SK-N-SH treated with all-trans-retinoic acid at 6 μM for 48 hours (cell line): Measurements from ENCODE around the gene SLC25A22.

Experiments
- ATAC-seq: fragments of 200-7000 bp; cut with Tn5 transposase; 3 replicates; pipeline ENCODE4 v1.9.1; 2020; ENCODE audit warnings: mild to moderate bottlenecking, moderate library complexity
- BACH2 ChIP-seq: fragments of 250-450 bp; sonication (Bioruptor Pico); IDR thresholded peaks from 2 replicates; pipeline ENCODE4 v1.9.0; 2021; ENCODE audit warnings: mild to moderate bottlenecking, borderline replicate concordance
- CSDC2 ChIP-seq: fragments of 250-450 bp; sonication (Bioruptor Pico); IDR thresholded peaks from 2 replicates; pipeline ENCODE4 v1.5.0; 2020; ENCODE audit warnings: mild to moderate bottlenecking, moderate library complexity
- ESRRG ChIP-seq: fragments of 250-450 bp; sonication (Bioruptor Pico); IDR thresholded peaks from 2 replicates; pipeline ENCODE4 v1.6.1; 2021; ENCODE audit warnings: mild to moderate bottlenecking
- GLIS3 ChIP-seq: fragments of 250-450 bp; sonication (Bioruptor Pico); IDR thresholded peaks from 2 replicates; pipeline ENCODE4 v1.5.0; 2020; ENCODE audit warnings: mild to moderate bottlenecking, moderate library complexity
- ISL1 ChIP-seq: fragments of 250-450 bp; sonication (Bioruptor Pico); IDR thresholded peaks from 2 replicates; pipeline ENCODE4 v2.1.2; 2022; ENCODE audit warnings: mild to moderate bottlenecking, moderate library complexity
- OSR1 ChIP-seq: fragments of 250-450 bp; sonication (Bioruptor Pico); IDR thresholded peaks from 2 replicates; pipeline ENCODE4 v1.8.0; 2022; ENCODE audit warnings: moderate library complexity, mild to moderate bottlenecking, inconsistent platforms
- PPARA ChIP-seq: fragments of 250-450 bp; sonication (Bioruptor Pico); IDR thresholded peaks from 2 replicates; pipeline ENCODE4 v1.5.0; 2020; ENCODE audit warnings: mild to moderate bottlenecking, borderline replicate concordance
- RARB ChIP-seq: fragments of 250-450 bp; sonication (Bioruptor Pico); IDR thresholded peaks from 2 replicates; pipeline ENCODE4 v1.8.0; 2021; ENCODE audit warnings: mild to moderate bottlenecking, moderate library complexity
- SNAI2 ChIP-seq: fragments of 250-450 bp; sonication (Bioruptor Pico); IDR thresholded peaks from 2 replicates; pipeline ENCODE4 v1.5.0; 2020; ENCODE audit warnings: mild to moderate bottlenecking, moderate library complexity
- TCF4 ChIP-seq: fragments of 250-450 bp; sonication (Bioruptor Pico); IDR thresholded peaks from 2 replicates; pipeline ENCODE4 v1.8.0; 2021; ENCODE audit warnings: mild to moderate bottlenecking, moderate library complexity, borderline replicate concordance
- TOX ChIP-seq: fragments of 250-450 bp; sonication (Bioruptor Pico); IDR thresholded peaks from 2 replicates; pipeline ENCODE4 v1.8.0; 2021; ENCODE audit warnings: mild to moderate bottlenecking, moderate library complexity, borderline replicate concordance
- ZC3H10 ChIP-seq: fragments of 250-450 bp; sonication (Bioruptor Pico); IDR thresholded peaks from 2 replicates; pipeline ENCODE4 v1.5.1; 2021; ENCODE audit warnings: mild to moderate bottlenecking, moderate library complexity
- ZFP3 ChIP-seq: fragments of 250-450 bp; sonication (Bioruptor Pico); IDR thresholded peaks from 2 replicates; pipeline ENCODE4 v1.5.0; 2020; ENCODE audit warnings: mild to moderate bottlenecking, moderate library complexity
- ZNF565 ChIP-seq: fragments of 450-650 bp; formaldehyde crosslinking; conservative IDR thresholded peaks from 2 replicates; pipeline ENCODE4 v1.5.0; 2020; ENCODE audit warnings: low read depth, mild to moderate bottlenecking, moderate library complexity
- ZNF70 ChIP-seq: fragments of 450-650 bp; formaldehyde crosslinking; IDR thresholded peaks from 2 replicates; pipeline ENCODE4 v1.5.0; 2020; ENCODE audit warnings: mild to moderate bottlenecking, moderate library complexity
- ZNF8 ChIP-seq: fragments of 450-650 bp; formaldehyde crosslinking; IDR thresholded peaks from 2 replicates; pipeline ENCODE4 v1.5.0; 2020; ENCODE audit warnings: mild to moderate bottlenecking, moderate library complexity
- TF ChIP-seq, protein P1 (sequence below): fragments of 250-450 bp; sonication (Bioruptor Pico); IDR thresholded peaks from 2 replicates; pipeline ENCODE4 v1.5.0; 2020; ENCODE audit warnings: mild to moderate bottlenecking, moderate library complexity
- TF ChIP-seq, protein P2 (sequence below): fragments of 250-450 bp; sonication (Bioruptor Pico); IDR thresholded peaks from 2 replicates; pipeline ENCODE4 v1.5.1; 2021; ENCODE audit warnings: mild to moderate bottlenecking, moderate library complexity
- TF ChIP-seq, protein P3 (sequence below): fragments of 250-450 bp; sonication (Bioruptor Pico); IDR thresholded peaks from 2 replicates; pipeline ENCODE4 v1.5.1; 2020; ENCODE audit warnings: low read depth, mild to moderate bottlenecking, moderate library complexity
- TF ChIP-seq, protein P4 (sequence below): fragments of 250-450 bp; sonication (Bioruptor Pico); IDR thresholded peaks from 2 replicates; pipeline ENCODE4 v1.8.0; 2021; ENCODE audit warnings: low read depth, mild to moderate bottlenecking, moderate library complexity, borderline replicate concordance
- TF ChIP-seq, protein P5 (sequence below): fragments of 250-450 bp; sonication (Bioruptor Pico); IDR thresholded peaks from 2 replicates; pipeline ENCODE4 v1.8.0; 2020; ENCODE audit warnings: mild to moderate bottlenecking, moderate library complexity, borderline replicate concordance

SLC25A22 gene

DNA sequence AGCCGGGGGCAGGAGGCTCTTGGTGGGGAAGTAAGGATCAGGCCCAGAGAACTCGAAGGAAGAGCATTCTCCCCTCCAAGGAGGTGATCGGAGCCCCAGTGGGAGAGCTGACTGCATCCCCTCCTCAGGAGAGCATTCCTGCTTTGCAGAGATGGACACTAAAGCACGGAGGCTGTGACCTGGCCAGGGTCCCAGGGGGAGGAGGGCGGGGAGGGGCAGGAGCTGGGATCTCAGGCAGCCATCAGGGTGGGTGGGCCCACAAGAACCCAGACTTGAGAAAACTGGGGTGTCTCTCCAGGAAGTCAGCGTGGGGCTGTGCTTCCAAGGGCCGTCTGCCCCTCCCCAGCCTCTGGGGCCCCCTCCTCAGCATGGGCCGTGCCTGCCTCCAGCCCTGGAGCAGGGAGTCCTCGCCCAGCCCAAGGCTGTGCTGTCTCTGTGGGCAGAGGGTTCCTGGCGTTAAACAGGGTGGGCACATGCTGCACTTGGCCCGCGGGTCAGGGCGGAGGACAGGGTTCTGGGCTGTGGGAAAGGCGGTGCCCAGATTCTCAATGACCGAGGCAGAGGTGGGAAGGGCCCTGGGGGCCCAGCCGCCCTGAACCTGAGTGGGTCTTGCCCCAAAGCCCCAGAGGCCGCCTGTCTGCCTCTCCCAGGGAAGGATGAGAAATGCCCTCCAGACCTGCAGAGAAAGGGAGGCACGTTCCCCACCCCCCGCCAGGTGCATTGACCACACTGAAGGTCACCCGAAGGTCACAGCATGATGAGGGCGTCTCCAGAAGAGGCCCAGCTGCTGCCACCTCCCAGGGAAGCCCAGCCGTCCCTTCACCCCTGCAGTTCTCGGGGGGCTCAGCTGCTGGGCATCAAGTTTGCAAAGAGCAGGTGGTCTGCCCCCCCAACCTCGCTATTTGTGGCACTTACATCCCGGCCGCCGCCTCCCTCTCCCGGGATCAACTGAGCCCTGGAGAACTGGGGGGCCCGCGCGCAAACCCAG lies 8.8 kb downstream of the SLC25A22 start:
- TF ChIP-seq GLIS3 (CRISPR knock-in tag) (no peak), SNAI2 (CRISPR knock-in tag) (no peak), ESRRG (CRISPR knock-in tag) (0 out of 2 replicates have a peak, but pooled peaks have one; percentile 55), TOX (CRISPR knock-in tag) (no peak), ZC3H10 (CRISPR knock-in tag) (no peak)

DNA sequence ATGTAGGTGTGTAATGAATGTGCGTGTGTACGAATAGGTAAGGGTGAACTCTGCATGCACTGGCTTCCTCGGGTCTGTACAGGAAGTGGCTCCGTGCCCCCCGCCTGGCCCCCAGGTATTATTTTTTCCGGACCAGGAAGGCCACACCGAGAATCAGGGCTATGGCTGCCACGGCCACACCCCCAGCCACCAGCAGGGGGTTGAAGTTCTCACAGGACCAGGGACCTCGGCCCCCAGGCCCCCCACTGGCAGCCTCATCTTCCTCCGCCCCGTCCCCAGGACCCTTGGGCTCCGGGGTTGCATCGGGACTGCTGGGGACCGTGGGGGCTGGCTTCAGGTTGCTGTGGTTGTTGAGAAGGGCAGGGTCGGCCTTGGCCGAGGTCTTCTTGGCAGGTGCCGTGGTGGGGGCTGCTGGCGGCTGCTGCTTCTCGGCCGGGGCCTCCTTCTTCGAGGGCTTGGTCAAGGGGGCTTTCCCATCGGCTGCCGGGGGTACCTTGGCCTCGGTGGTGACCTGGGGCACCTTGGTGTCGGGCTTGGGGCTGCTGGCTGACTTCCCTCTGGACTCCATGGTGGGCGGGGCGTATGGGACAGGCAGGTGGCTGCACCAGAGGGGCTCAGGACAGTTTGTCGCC lies 10.0 kb downstream of the SLC25A22 start:
- no peak for ATAC-seq
- TF ChIP-seq, protein P1, sequence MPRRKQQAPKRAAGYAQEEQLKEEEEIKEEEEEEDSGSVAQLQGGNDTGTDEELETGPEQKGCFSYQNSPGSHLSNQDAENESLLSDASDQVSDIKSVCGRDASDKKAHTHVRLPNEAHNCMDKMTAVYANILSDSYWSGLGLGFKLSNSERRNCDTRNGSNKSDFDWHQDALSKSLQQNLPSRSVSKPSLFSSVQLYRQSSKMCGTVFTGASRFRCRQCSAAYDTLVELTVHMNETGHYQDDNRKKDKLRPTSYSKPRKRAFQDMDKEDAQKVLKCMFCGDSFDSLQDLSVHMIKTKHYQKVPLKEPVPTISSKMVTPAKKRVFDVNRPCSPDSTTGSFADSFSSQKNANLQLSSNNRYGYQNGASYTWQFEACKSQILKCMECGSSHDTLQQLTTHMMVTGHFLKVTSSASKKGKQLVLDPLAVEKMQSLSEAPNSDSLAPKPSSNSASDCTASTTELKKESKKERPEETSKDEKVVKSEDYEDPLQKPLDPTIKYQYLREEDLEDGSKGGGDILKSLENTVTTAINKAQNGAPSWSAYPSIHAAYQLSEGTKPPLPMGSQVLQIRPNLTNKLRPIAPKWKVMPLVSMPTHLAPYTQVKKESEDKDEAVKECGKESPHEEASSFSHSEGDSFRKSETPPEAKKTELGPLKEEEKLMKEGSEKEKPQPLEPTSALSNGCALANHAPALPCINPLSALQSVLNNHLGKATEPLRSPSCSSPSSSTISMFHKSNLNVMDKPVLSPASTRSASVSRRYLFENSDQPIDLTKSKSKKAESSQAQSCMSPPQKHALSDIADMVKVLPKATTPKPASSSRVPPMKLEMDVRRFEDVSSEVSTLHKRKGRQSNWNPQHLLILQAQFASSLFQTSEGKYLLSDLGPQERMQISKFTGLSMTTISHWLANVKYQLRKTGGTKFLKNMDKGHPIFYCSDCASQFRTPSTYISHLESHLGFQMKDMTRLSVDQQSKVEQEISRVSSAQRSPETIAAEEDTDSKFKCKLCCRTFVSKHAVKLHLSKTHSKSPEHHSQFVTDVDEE (CRISPR knock-in tag): no peak
- TF ChIP-seq ISL1 (CRISPR knock-in tag) (no peak), TCF4 (CRISPR knock-in tag) (no peak), ESRRG (CRISPR knock-in tag) (no peak), TOX (CRISPR knock-in tag) (no peak), CSDC2 (CRISPR knock-in tag) (no peak), ZC3H10 (CRISPR knock-in tag) (no peak), RARB (CRISPR knock-in tag) (no peak), ZNF8 (no peak), ZNF565 (CRISPR knock-in tag) (no peak), ZNF70 (CRISPR knock-in tag) (no peak), BACH2 (CRISPR knock-in tag) (no peak), SNAI2 (CRISPR knock-in tag) (no peak)
- TF ChIP-seq, protein P2, sequence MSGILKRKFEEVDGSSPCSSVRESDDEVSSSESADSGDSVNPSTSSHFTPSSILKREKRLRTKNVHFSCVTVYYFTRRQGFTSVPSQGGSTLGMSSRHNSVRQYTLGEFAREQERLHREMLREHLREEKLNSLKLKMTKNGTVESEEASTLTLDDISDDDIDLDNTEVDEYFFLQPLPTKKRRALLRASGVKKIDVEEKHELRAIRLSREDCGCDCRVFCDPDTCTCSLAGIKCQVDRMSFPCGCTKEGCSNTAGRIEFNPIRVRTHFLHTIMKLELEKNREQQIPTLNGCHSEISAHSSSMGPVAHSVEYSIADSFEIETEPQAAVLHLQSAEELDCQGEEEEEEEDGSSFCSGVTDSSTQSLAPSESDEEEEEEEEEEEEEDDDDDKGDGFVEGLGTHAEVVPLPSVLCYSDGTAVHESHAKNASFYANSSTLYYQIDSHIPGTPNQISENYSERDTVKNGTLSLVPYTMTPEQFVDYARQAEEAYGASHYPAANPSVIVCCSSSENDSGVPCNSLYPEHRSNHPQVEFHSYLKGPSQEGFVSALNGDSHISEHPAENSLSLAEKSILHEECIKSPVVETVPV (CRISPR knock-in tag): no peak
- TF ChIP-seq, protein P3, sequence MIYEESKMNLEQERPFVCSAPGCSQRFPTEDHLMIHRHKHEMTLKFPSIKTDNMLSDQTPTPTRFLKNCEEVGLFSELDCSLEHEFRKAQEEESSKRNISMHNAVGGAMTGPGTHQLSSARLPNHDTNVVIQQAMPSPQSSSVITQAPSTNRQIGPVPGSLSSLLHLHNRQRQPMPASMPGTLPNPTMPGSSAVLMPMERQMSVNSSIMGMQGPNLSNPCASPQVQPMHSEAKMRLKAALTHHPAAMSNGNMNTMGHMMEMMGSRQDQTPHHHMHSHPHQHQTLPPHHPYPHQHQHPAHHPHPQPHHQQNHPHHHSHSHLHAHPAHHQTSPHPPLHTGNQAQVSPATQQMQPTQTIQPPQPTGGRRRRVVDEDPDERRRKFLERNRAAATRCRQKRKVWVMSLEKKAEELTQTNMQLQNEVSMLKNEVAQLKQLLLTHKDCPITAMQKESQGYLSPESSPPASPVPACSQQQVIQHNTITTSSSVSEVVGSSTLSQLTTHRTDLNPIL (CRISPR knock-in tag): no peak
- TF ChIP-seq, protein P4, sequence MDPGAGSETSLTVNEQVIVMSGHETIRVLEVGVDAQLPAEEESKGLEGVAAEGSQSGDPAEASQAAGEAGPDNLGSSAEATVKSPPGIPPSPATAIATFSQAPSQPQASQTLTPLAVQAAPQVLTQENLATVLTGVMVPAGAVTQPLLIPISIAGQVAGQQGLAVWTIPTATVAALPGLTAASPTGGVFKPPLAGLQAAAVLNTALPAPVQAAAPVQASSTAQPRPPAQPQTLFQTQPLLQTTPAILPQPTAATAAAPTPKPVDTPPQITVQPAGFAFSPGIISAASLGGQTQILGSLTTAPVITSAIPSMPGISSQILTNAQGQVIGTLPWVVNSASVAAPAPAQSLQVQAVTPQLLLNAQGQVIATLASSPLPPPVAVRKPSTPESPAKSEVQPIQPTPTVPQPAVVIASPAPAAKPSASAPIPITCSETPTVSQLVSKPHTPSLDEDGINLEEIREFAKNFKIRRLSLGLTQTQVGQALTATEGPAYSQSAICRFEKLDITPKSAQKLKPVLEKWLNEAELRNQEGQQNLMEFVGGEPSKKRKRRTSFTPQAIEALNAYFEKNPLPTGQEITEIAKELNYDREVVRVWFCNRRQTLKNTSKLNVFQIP (CRISPR knock-in tag): no peak

More for the DNA sequence above, 8.8 kb downstream of the SLC25A22 start:
- ATAC-seq: peak; percentile 4

DNA sequence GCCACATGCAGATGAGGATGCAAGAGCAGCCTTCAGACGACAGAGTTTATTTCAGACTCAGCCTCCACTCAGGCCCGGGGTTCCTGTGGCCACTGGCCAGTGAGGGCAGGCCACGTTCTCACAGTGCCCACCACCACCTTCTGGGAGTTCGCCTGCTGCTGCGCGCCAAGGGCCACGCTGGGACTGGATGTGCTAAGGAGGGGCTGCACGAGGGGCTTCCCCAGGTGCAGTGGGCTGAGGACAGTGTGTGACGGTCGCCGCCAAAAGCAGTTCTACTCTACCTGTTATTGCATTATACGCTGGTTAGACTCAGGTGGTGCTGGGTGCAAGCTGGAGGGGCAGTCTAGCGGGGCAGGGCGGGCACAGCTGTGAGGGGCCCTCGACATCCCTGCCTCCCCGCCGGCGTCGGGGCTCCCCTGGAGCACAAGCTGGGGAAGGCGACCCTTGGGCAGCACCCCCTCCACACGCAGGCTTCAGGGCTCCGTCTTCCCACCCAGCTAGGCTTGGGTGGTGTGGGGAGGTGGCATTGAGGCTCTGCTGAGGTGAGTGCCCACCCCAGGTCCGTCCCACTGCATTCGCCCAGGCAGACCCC lies 10.9 kb downstream of the SLC25A22 start:
- TF ChIP-seq ZFP3 (CRISPR knock-in tag) (no peak), ZC3H10 (CRISPR knock-in tag) (no peak), RARB (CRISPR knock-in tag) (no peak), SNAI2 (CRISPR knock-in tag) (no peak), PPARA (CRISPR knock-in tag) (no peak), TOX (CRISPR knock-in tag) (no peak), ZNF565 (CRISPR knock-in tag) (no peak), ZNF70 (CRISPR knock-in tag) (no peak), OSR1 (no peak), GLIS3 (CRISPR knock-in tag) (no peak)
- TF ChIP-seq, protein P5, sequence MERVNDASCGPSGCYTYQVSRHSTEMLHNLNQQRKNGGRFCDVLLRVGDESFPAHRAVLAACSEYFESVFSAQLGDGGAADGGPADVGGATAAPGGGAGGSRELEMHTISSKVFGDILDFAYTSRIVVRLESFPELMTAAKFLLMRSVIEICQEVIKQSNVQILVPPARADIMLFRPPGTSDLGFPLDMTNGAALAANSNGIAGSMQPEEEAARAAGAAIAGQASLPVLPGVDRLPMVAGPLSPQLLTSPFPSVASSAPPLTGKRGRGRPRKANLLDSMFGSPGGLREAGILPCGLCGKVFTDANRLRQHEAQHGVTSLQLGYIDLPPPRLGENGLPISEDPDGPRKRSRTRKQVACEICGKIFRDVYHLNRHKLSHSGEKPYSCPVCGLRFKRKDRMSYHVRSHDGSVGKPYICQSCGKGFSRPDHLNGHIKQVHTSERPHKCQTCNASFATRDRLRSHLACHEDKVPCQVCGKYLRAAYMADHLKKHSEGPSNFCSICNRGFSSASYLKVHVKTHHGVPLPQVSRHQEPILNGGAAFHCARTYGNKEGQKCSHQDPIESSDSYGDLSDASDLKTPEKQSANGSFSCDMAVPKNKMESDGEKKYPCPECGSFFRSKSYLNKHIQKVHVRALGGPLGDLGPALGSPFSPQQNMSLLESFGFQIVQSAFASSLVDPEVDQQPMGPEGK (CRISPR knock-in tag): no peak
- TF ChIP-seq, protein P4 (CRISPR knock-in tag): no peak
- TF ChIP-seq, protein P3 (CRISPR knock-in tag): no peak
- no peak for ATAC-seq
